ENCODE measurements around the gene MBTPS1.

Gene MBTPS1

DNA sequence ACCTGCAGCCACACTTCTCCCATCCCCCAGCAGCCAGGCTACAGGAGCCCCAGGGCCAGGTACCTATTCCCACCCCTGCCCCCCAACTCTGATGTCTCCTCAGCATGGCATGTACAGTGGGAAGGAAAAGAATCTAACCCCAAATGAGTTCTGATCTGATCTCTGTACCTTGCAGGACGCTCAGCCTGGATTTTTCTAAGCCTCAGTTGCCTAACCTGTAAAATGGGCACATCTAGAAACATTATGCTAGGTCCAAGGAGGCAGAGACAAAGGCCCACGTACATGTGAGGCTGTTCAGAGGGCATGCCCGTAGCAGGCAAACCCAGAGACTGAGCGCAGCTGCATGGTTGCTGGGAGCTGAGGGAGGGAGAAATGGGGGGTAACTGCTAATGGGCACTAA is 109.2 kb downstream of the MBTPS1 start:
- no peak for TF ChIP-seq ZFX (IDR thresholded peaks at IDR 0.05; ENCODE audit: borderline replicate concordance)
- TF ChIP-seq, protein P1, sequence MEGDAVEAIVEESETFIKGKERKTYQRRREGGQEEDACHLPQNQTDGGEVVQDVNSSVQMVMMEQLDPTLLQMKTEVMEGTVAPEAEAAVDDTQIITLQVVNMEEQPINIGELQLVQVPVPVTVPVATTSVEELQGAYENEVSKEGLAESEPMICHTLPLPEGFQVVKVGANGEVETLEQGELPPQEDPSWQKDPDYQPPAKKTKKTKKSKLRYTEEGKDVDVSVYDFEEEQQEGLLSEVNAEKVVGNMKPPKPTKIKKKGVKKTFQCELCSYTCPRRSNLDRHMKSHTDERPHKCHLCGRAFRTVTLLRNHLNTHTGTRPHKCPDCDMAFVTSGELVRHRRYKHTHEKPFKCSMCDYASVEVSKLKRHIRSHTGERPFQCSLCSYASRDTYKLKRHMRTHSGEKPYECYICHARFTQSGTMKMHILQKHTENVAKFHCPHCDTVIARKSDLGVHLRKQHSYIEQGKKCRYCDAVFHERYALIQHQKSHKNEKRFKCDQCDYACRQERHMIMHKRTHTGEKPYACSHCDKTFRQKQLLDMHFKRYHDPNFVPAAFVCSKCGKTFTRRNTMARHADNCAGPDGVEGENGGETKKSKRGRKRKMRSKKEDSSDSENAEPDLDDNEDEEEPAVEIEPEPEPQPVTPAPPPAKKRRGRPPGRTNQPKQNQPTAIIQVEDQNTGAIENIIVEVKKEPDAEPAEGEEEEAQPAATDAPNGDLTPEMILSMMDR (IDR thresholded peaks at IDR 0.05) = no peak
- no peak overlapping the region for H3K27ac ChIP-seq

GRCh38 chr16:84005391-84005790 is 111.4 kb downstream of the MBTPS1 start:
- TF ChIP-seq ZFX (IDR thresholded peaks at IDR 0.05; ENCODE audit: borderline replicate concordance) = no peak
- TF ChIP-seq, protein P1 (IDR thresholded peaks at IDR 0.05) = no peak
- H3K27ac ChIP-seq = no peak overlapping the region

- no peak overlapping the region for H3K27ac ChIP-seq
- TF ChIP-seq ZFX (IDR thresholded peaks at IDR 0.05; ENCODE audit: borderline replicate concordance) = no peak
- TF ChIP-seq, protein P1 (IDR thresholded peaks at IDR 0.05) = no peak
These were observed 112.3 kb downstream of the MBTPS1 start for GRCh38 chr16:84004442-84004841.

Data from 22Rv1 (cell line).